Stomach (tissue), 4 donors: Measurements from ENCODE around the gene ARHGEF10L.

Experiments
- EP300 ChIP-seq: sonication (generic); formaldehyde crosslinking; IDR thresholded peaks from one replicate; pipeline ENCODE4 v1.6.1; 2017; ENCODE audit warnings: antibody characterized with exemption
- POLR2A ChIP-seq, 4 donors: fragments of 450-650 bp; IDR thresholded peaks; one replicate each; pipeline ENCODE4 v1.6.1; 2016; ENCODE audit warnings: antibody characterized with exemption in 4 of 4, control low read depth in 2 of 4, mild to moderate bottlenecking in 1 of 4, moderate library complexity in 1 of 4
- POLR2AphosphoS5 ChIP-seq, 3 donors: sonication (generic); formaldehyde crosslinking; IDR thresholded peaks; one replicate each; pipeline ENCODE4 v1.6.1; 2016; ENCODE audit warnings: antibody characterized with exemption in 3 of 3
- TF ChIP-seq, protein P1 (sequence below), 7 experiments: fragments of 450-650 bp in 4 of 7; fragments of 200-600 bp in 3 of 7; sonication (generic) in 3 of 7; IDR thresholded peaks; one replicate each; pipeline ENCODE4 v1.5.1; 2016 to 2019; ENCODE audit warnings: antibody characterized with exemption in 7 of 7, control low read depth in 2 of 7, mild to moderate bottlenecking in 1 of 7

DNA sequence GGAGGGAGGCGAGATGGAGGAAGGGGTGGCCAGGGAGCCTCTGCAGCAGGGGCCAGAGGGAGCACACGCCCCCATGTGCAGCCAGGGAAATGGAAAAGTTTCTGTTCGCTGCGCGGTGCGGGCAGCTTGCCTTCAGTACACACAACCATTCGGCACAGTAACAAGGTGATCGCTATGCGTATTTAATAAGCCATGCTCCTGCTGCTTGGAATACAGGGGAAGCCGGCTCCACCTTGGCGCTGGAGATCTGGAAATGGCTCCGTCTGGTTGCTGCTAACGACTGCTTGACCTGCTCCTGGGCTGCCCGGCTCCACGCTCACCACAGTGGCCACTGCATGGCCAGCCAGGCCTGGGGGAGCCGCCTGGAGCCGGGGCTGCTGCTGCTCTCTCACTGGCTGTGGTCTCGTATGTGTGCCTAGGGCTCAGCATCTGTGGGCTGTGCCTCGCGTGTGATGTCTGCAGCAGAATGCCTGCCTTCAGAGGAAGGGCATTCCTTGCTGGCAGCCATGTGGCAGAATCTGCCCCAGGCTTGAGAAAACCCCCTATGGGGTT is 129.2 kb downstream of the ARHGEF10L start:
- TF ChIP-seq, protein P1, sequence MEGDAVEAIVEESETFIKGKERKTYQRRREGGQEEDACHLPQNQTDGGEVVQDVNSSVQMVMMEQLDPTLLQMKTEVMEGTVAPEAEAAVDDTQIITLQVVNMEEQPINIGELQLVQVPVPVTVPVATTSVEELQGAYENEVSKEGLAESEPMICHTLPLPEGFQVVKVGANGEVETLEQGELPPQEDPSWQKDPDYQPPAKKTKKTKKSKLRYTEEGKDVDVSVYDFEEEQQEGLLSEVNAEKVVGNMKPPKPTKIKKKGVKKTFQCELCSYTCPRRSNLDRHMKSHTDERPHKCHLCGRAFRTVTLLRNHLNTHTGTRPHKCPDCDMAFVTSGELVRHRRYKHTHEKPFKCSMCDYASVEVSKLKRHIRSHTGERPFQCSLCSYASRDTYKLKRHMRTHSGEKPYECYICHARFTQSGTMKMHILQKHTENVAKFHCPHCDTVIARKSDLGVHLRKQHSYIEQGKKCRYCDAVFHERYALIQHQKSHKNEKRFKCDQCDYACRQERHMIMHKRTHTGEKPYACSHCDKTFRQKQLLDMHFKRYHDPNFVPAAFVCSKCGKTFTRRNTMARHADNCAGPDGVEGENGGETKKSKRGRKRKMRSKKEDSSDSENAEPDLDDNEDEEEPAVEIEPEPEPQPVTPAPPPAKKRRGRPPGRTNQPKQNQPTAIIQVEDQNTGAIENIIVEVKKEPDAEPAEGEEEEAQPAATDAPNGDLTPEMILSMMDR (IDR thresholded peaks at IDR 0.05): no peak
- no peak for TF ChIP-seq EP300
- no peak for TF ChIP-seq POLR2A (IDR thresholded peaks at IDR 0.05)
- no peak for TF ChIP-seq POLR2AphosphoS5 (IDR thresholded peaks at IDR 0.05)
